ENCODE measurements around the gene PRPF31. TPM values are rescaled to one million over a fixed set of nuclear protein-coding genes. Genes with fewer than 3 reads are reported as not detected.

PRPF31 gene
- polyA plus RNA-seq, 1 donor from 2014 or later: 76.6 TPM

DNA sequence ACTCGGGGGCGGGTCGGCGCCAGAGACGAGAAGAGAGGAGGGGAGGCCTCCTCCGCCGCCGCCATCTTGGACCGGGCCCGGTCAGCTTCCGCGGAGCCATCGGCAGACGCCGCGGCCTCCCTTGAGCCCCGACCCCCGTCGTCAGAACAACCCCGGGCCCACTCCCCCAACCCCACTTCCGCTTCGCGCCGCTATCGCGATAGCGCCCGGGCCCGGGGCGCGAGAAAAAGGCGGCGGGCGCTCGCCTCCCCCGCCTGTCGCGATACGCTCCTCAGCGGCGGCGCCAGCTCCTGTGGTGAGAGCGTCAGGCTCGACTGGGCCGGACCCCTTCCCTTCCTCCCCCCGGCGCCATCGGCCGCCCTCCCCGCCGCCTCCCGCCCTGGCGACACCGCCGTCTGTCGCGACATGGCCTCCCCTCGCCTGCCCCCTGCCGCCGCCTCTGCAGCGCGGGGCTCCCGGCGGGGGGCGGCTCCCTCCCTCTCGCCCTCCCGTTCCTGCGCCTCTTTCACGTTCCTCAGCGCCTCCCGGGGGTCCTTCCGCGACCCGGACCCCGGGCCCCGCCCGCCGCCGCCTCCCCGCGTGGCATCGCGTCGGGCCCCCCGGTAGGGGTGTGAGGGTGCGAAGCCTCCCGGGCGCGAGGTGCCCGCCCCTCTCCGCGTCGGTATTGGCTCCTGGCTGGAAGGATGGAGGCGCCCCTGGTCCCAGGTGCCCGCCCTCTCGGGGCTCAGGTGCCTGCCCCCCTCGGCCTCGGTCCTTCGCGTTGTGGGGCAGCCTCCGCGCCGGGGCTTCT, 22.3 kb downstream of the PRPF31 start, which contains the start of gene CNOT3:
Gene CNOT3, plus strand, starts transcription at position 64 of the 790 bp plus-strand sequence. CDS start 5,217 bp downstream, outside the sequence.
- Histone ChIP-seq H3F3A (ENCODE audit: insufficient read depth, low read length, poor library complexity, severe bottlenecking) (no peaks in the 10 kb centered on the region), H4K20me1 (ENCODE audit: insufficient read depth) (no peaks in the 10 kb centered on the region), H3K9me3 (ENCODE audit: low read length) (no peaks in the 10 kb centered on the region), H3K9me2 (ENCODE audit: insufficient read depth, low read length) (no peaks in the 10 kb centered on the region), H3K79me2 (replicated peaks; ENCODE audit: insufficient read depth, low read length) (peaks cover 34% of the 10 kb centered on the region), H3K36me3 (ENCODE audit: insufficient read depth, low read length) (no peaks in the 10 kb centered on the region), H3K4me2 (ENCODE audit: low read length) (peak within 1 kb of the TSS; percentile 80), H2AFZ (ENCODE audit: low read depth, low read length) (peak within 1 kb of the TSS; percentile 49), H3K9ac (ENCODE audit: low read length) (peak within 1 kb of the TSS; percentile 97), H3K4me3 (ENCODE audit: low read length) (peak within 1 kb of the TSS; percentile 92), H3K27me3 (ENCODE audit: insufficient read depth, low read depth, low read length) (no peaks in the 10 kb centered on the region), H3K27ac (ENCODE audit: low read length) (peak within 1 kb of the TSS; percentile 83)
- peak; percentile 56 for TF ChIP-seq TAF1 (IDR thresholded peaks at IDR 0.05; ENCODE audit: low read depth)
- peak; percentile 39 for TF ChIP-seq SMC3 (conservative IDR thresholded peaks at IDR 0.05; ENCODE audit: poor library complexity)
- TF ChIP-seq EP300 (conservative IDR thresholded peaks at IDR 0.05; ENCODE audit: poor library complexity, severe bottlenecking): no peak
- TF ChIP-seq, protein P1, sequence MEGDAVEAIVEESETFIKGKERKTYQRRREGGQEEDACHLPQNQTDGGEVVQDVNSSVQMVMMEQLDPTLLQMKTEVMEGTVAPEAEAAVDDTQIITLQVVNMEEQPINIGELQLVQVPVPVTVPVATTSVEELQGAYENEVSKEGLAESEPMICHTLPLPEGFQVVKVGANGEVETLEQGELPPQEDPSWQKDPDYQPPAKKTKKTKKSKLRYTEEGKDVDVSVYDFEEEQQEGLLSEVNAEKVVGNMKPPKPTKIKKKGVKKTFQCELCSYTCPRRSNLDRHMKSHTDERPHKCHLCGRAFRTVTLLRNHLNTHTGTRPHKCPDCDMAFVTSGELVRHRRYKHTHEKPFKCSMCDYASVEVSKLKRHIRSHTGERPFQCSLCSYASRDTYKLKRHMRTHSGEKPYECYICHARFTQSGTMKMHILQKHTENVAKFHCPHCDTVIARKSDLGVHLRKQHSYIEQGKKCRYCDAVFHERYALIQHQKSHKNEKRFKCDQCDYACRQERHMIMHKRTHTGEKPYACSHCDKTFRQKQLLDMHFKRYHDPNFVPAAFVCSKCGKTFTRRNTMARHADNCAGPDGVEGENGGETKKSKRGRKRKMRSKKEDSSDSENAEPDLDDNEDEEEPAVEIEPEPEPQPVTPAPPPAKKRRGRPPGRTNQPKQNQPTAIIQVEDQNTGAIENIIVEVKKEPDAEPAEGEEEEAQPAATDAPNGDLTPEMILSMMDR (IDR thresholded peaks at IDR 0.05; ENCODE audit: poor library complexity, severe bottlenecking): peak; percentile 20
- TF ChIP-seq MXI1 (conservative IDR thresholded peaks at IDR 0.05; ENCODE audit: poor library complexity, severe bottlenecking): peak; percentile 32
- no peak for TF ChIP-seq EZH2 (IDR thresholded peaks at IDR 0.05; ENCODE audit: borderline replicate concordance, insufficient read depth, low read length, poor library complexity, severe bottlenecking)
- peak; percentile 51 for TF ChIP-seq REST (IDR thresholded peaks at IDR 0.05; ENCODE audit: borderline replicate concordance)
- peak; percentile 95 for TF ChIP-seq POLR2AphosphoS5 (IDR thresholded peaks at IDR 0.05)

GRCh38 chr19:54138489-54139256, 23.1 kb downstream of the PRPF31 start:
- no peak overlapping the region for H2AFZ ChIP-seq (ENCODE audit: low read depth, low read length)
- H3K27ac ChIP-seq (ENCODE audit: low read length): peak overlapping the region; percentile 83
- H3K9ac ChIP-seq (ENCODE audit: low read length): peak overlapping the region; percentile 97
- no peaks in the 10 kb centered on the region for H3K9me2 ChIP-seq (ENCODE audit: insufficient read depth, low read length)
- H3K9me3 ChIP-seq (ENCODE audit: low read length): no peaks in the 10 kb centered on the region
- peak overlapping the region; percentile 92 for H3K4me3 ChIP-seq (ENCODE audit: low read length)
- no peaks in the 10 kb centered on the region for H3K27me3 ChIP-seq (ENCODE audit: insufficient read depth, low read depth, low read length)
- peaks cover 34% of the 10 kb centered on the region for H3K79me2 ChIP-seq (replicated peaks; ENCODE audit: insufficient read depth, low read length)
- peak overlapping the region; percentile 80 for H3K4me2 ChIP-seq (ENCODE audit: low read length)
- no peaks in the 10 kb centered on the region for H3F3A ChIP-seq (ENCODE audit: insufficient read depth, low read length, poor library complexity, severe bottlenecking)
- no peaks in the 10 kb centered on the region for H3K36me3 ChIP-seq (ENCODE audit: insufficient read depth, low read length)
- H4K20me1 ChIP-seq (ENCODE audit: insufficient read depth): no peaks in the 10 kb centered on the region
- TF ChIP-seq POLR2AphosphoS5 (IDR thresholded peaks at IDR 0.05) (no peak), SMC3 (conservative IDR thresholded peaks at IDR 0.05; ENCODE audit: poor library complexity) (no peak), REST (IDR thresholded peaks at IDR 0.05; ENCODE audit: borderline replicate concordance) (no peak), MXI1 (conservative IDR thresholded peaks at IDR 0.05; ENCODE audit: poor library complexity, severe bottlenecking) (no peak), TAF1 (IDR thresholded peaks at IDR 0.05; ENCODE audit: low read depth) (no peak), RAD21 (conservative IDR thresholded peaks at IDR 0.05) (no peak), EP300 (conservative IDR thresholded peaks at IDR 0.05; ENCODE audit: poor library complexity, severe bottlenecking) (no peak)
- TF ChIP-seq, protein P1 (IDR thresholded peaks at IDR 0.05; ENCODE audit: poor library complexity, severe bottlenecking): no peak

Measured in neural cell (in vitro differentiated cells).